ENCODE results near the gene ST6GALNAC3.
"Not testable (repeated sequence)": the region's sequence is repeated elsewhere in the genome, so short reads cannot be mapped to it uniquely, and the experiment has no call there.

ST6GALNAC3 gene

DNA sequence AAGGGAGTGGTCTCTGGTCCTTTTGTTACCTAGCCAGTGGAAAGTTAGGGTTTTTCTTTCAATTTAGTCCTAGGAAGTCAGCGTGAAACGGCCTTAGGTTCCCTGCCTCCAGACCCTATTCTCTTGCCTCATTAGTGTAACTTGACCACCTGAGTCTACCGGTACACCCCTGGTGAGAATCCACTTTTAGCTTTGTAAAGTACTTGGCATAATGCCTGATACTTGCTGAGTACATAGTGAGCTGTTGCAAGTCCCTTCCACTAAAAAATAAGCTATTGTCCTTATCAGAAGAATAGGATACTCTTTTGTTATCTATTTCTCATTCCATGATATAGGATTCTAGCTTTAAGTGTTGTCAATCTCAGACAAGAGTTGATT lies 228.8 kb downstream of the ST6GALNAC3 start:
- Histone ChIP-seq H2AFZ (ENCODE audit: low read depth, low read length) (no peak overlapping the region), H3K27me3 (ENCODE audit: insufficient read depth, low read length) (no peaks in the 10 kb centered on the region), H3K36me3 (ENCODE audit: insufficient read depth, low read length) (no peaks in the 10 kb centered on the region), H3K4me1 (ENCODE audit: insufficient read depth, low read length) (peaks cover 8% of the 10 kb centered on the region), H3K9me3 (ENCODE audit: low read length) (no peaks in the 10 kb centered on the region), H3K4me3 (ENCODE audit: low read length) (no peak overlapping the region)

GRCh38 chr1:76313304-76313703 lies 238.8 kb downstream of the ST6GALNAC3 start:
- Histone ChIP-seq H3K9me3 (ENCODE audit: low read length) (no peaks in the 10 kb centered on the region), H3K4me3 (ENCODE audit: low read length) (no peak overlapping the region), H3K27me3 (ENCODE audit: insufficient read depth, low read length) (no peaks in the 10 kb centered on the region), H3K36me3 (ENCODE audit: insufficient read depth, low read length) (no peaks in the 10 kb centered on the region), H2AFZ (ENCODE audit: low read depth, low read length) (no peak overlapping the region), H3K4me1 (ENCODE audit: insufficient read depth, low read length) (peaks cover 13% of the 10 kb centered on the region)

- Histone ChIP-seq H3K9me3 (ENCODE audit: low read length) (no peaks in the 10 kb centered on the region), H3K4me1 (ENCODE audit: insufficient read depth, low read length) (peaks cover 13% of the 10 kb centered on the region), H3K4me3 (ENCODE audit: low read length) (no peak overlapping the region), H3K36me3 (ENCODE audit: insufficient read depth, low read length) (no peaks in the 10 kb centered on the region), H2AFZ (ENCODE audit: low read depth, low read length) (no peak overlapping the region), H3K27me3 (ENCODE audit: insufficient read depth, low read length) (no peaks in the 10 kb centered on the region)
These were observed 240.2 kb downstream of the ST6GALNAC3 start for GRCh38 chr1:76314730-76315129.

DNA sequence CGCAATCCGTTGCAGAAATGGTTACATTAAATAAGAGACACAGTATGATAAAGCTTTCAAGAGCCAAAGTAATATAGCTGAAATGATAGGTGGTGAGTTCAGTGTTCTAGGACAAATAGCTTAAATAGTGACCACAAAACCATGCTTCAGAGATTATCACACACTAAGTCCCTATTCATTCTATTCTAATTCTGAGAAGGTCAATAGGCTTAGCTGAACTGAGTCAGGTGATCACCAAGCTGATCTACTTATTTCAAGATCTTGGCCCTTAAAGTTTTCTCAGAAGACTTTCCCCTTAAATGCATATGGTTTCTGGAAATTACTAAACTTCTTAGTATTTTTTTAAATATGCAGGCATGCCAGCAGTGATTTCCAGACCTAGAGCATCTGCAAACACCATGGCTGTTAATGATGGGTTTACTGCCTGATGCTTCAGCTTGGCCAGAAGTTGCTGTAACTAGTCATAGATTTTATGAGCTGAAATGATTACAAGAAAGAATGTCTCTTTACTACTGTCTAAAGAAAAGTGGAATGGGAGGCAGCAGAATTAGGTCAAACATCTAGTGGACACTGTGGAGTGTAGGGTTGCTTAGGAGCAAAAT lies 242.9 kb downstream of the ST6GALNAC3 start:
- Histone ChIP-seq H3K4me3 (ENCODE audit: low read length) (no peak overlapping the region), H2AFZ (ENCODE audit: low read depth, low read length) (no peak overlapping the region)

DNA sequence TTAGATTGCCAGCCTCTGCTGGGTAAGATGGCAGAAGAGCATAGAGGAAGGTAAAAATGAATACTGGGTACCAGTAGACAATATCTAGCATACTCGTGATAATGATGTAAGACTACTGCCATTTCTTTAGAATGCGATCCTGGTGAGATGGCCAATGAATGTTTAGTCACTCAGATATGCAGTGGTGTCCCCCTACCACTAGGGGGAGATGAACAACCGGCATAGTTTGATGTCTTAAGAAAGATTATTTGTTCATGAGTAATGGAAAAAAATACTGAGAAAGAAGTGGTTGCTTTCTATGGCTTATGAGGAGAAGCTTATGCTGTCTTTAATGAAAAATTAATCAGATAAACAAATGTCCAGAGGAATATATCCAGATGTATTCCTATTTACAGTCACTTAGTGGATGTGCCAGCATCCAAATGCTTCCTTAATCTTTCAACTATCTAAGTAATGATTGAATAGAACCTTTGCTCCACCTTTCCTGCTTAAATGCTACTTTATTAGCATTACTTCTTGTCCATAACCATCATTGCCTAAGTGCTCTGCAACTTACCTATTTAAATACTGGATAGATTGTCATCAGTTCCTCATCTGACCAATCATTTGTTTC lies 256.6 kb downstream of the ST6GALNAC3 start:
- H2AFZ ChIP-seq (ENCODE audit: low read depth, low read length), result no peak overlapping the region
- no peaks in the 10 kb centered on the region for H3K36me3 ChIP-seq (ENCODE audit: insufficient read depth, low read length)
- no peaks in the 10 kb centered on the region for H3K27me3 ChIP-seq (ENCODE audit: insufficient read depth, low read length)
- no peaks in the 10 kb centered on the region for H3K9me3 ChIP-seq (ENCODE audit: low read length)
- H3K4me1 ChIP-seq (ENCODE audit: insufficient read depth, low read length), result no peaks in the 10 kb centered on the region
- H3K4me3 ChIP-seq (ENCODE audit: low read length), result no peak overlapping the region

More for the DNA sequence above, 242.9 kb downstream of the ST6GALNAC3 start:
- Histone ChIP-seq H3K27me3 (ENCODE audit: insufficient read depth, low read length) (no peaks in the 10 kb centered on the region), H3K4me1 (ENCODE audit: insufficient read depth, low read length) (peaks cover 13% of the 10 kb centered on the region), H3K9me3 (ENCODE audit: low read length) (no peaks in the 10 kb centered on the region), H3K36me3 (ENCODE audit: insufficient read depth, low read length) (no peaks in the 10 kb centered on the region)

GRCh38 chr1:76335882-76336281 lies 261.3 kb downstream of the ST6GALNAC3 start:
- H3K36me3 ChIP-seq (ENCODE audit: insufficient read depth, low read length), result no peaks in the 10 kb centered on the region
- H3K9me3 ChIP-seq (ENCODE audit: low read length), result no peaks in the 10 kb centered on the region
- peaks cover 6% of the 10 kb centered on the region for H3K4me1 ChIP-seq (ENCODE audit: insufficient read depth, low read length)
- H3K27me3 ChIP-seq (ENCODE audit: insufficient read depth, low read length), result no peaks in the 10 kb centered on the region
- H2AFZ ChIP-seq (ENCODE audit: low read depth, low read length), result no peak overlapping the region
- no peak overlapping the region for H3K4me3 ChIP-seq (ENCODE audit: low read length)

- H3K36me3 ChIP-seq (ENCODE audit: insufficient read depth, low read length), result no peaks in the 10 kb centered on the region
- H3K9me3 ChIP-seq (ENCODE audit: low read length), result no peaks in the 10 kb centered on the region
- H3K4me3 ChIP-seq (ENCODE audit: low read length), result no peak overlapping the region
- H3K4me1 ChIP-seq (ENCODE audit: insufficient read depth, low read length), result peaks cover 6% of the 10 kb centered on the region
- H3K27me3 ChIP-seq (ENCODE audit: insufficient read depth, low read length), result no peaks in the 10 kb centered on the region
- no peak overlapping the region for H2AFZ ChIP-seq (ENCODE audit: low read depth, low read length)
These were observed 262.4 kb downstream of the ST6GALNAC3 start for GRCh38 chr1:76336931-76337371.

GRCh38 chr1:76337542-76338219 lies 263.1 kb downstream of the ST6GALNAC3 start:
- no peak overlapping the region for H2AFZ ChIP-seq (ENCODE audit: low read depth, low read length)
- no peaks in the 10 kb centered on the region for H3K36me3 ChIP-seq (ENCODE audit: insufficient read depth, low read length)
- no peak overlapping the region for H3K4me3 ChIP-seq (ENCODE audit: low read length)
- H3K27me3 ChIP-seq (ENCODE audit: insufficient read depth, low read length), result no peaks in the 10 kb centered on the region
- H3K9me3 ChIP-seq (ENCODE audit: low read length), result no peaks in the 10 kb centered on the region
- peaks cover 6% of the 10 kb centered on the region for H3K4me1 ChIP-seq (ENCODE audit: insufficient read depth, low read length)

- no peaks in the 10 kb centered on the region for H3K9me3 ChIP-seq (ENCODE audit: low read length)
- H2AFZ ChIP-seq (ENCODE audit: low read depth, low read length), result no peak overlapping the region
- H3K4me3 ChIP-seq (ENCODE audit: low read length), result no peak overlapping the region
- no peaks in the 10 kb centered on the region for H3K36me3 ChIP-seq (ENCODE audit: insufficient read depth, low read length)
- H3K4me1 ChIP-seq (ENCODE audit: insufficient read depth, low read length), result peaks cover 6% of the 10 kb centered on the region
- no peaks in the 10 kb centered on the region for H3K27me3 ChIP-seq (ENCODE audit: insufficient read depth, low read length)
These were observed 265.5 kb downstream of the ST6GALNAC3 start for GRCh38 chr1:76340056-76340455.

- not testable (repeated sequence) for H3K4me3 ChIP-seq (ENCODE audit: low read length); H3K4me1 ChIP-seq (ENCODE audit: insufficient read depth, low read length); H2AFZ ChIP-seq (ENCODE audit: low read depth, low read length); H3K27me3 ChIP-seq (ENCODE audit: insufficient read depth, low read length); H3K36me3 ChIP-seq (ENCODE audit: insufficient read depth, low read length); H3K9me3 ChIP-seq (ENCODE audit: low read length)
These were observed 267.3 kb downstream of the ST6GALNAC3 start for GRCh38 chr1:76341816-76342215.

GRCh38 chr1:76343356-76343755 lies 268.8 kb downstream of the ST6GALNAC3 start:
- Histone ChIP-seq H3K36me3 (ENCODE audit: insufficient read depth, low read length) (no peaks in the 10 kb centered on the region), H3K4me1 (ENCODE audit: insufficient read depth, low read length) (no peaks in the 10 kb centered on the region), H3K4me3 (ENCODE audit: low read length) (no peak overlapping the region), H2AFZ (ENCODE audit: low read depth, low read length) (no peak overlapping the region), H3K9me3 (ENCODE audit: low read length) (no peaks in the 10 kb centered on the region), H3K27me3 (ENCODE audit: insufficient read depth, low read length) (no peaks in the 10 kb centered on the region)

- no peak overlapping the region for H3K4me3 ChIP-seq (ENCODE audit: low read length)
- no peak overlapping the region for H2AFZ ChIP-seq (ENCODE audit: low read depth, low read length)
- H3K9me3 ChIP-seq (ENCODE audit: low read length), result no peaks in the 10 kb centered on the region
- no peaks in the 10 kb centered on the region for H3K27me3 ChIP-seq (ENCODE audit: insufficient read depth, low read length)
- H3K36me3 ChIP-seq (ENCODE audit: insufficient read depth, low read length), result no peaks in the 10 kb centered on the region
- H3K4me1 ChIP-seq (ENCODE audit: insufficient read depth, low read length), result no peaks in the 10 kb centered on the region
These were observed 277.1 kb downstream of the ST6GALNAC3 start for GRCh38 chr1:76351655-76352054.

DNA sequence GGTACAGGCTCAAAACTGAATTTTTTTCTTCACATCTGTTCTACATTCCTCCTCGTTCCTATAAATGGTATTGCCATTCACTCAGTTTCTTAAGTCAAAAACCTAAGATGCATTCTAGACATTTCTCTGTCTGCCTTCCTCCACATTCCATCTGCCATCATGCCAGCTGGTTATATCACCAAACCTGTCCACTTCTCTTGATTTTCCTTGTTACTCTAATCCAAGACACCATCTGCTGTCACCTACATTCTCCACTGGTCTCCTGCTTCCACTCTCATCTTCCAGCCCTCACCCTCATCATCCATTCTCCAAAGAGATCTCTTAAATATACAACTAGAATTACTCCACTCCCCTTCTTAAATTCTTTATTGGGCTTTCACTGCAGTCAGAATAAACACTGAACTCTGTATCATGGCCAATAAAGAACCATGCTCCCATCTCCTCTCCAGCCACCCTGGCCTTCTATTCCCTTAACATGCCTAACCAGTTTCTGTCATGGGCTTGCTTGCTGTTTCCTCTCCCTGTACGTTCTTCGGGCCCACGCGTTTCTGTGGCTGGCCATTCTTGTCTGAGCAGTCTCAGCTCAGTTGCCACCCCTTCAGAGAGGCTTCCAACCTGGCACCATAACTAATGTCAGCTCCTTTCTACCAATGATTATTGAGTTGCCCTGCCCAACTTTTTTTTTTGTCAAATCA lies 278.3 kb downstream of the ST6GALNAC3 start:
- no peaks in the 10 kb centered on the region for H3K36me3 ChIP-seq (ENCODE audit: insufficient read depth, low read length)
- H3K4me1 ChIP-seq (ENCODE audit: insufficient read depth, low read length), result no peaks in the 10 kb centered on the region
- no peak overlapping the region for H3K4me3 ChIP-seq (ENCODE audit: low read length)
- H3K9me3 ChIP-seq (ENCODE audit: low read length), result no peaks in the 10 kb centered on the region
- H3K27me3 ChIP-seq (ENCODE audit: insufficient read depth, low read length), result no peaks in the 10 kb centered on the region
- H2AFZ ChIP-seq (ENCODE audit: low read depth, low read length), result no peak overlapping the region

Data from neuron (in vitro differentiated cells).